Measurements from ENCODE around the gene ZNF830.

- no peak for TF ChIP-seq POLR2A (IDR thresholded peaks at IDR 0.05)
- no peak for TF ChIP-seq EP300 (IDR thresholded peaks at IDR 0.05)
These were observed 40.2 kb downstream of the ZNF830 start for GRCh38 chr17:35001549-35001948.

Data from tibial nerve (tissue), 3 donors.